IPS DF 19.7 (cell line): ENCODE measurements around the gene ZFYVE27.

ENCODE experiments used
- DNase-seq: peaks from one replicate; pipeline ENCODE4 v3.0.0-alpha.2; 2013; ENCODE audit warnings: low read depth, low spot score

ZFYVE27 gene

DNA sequence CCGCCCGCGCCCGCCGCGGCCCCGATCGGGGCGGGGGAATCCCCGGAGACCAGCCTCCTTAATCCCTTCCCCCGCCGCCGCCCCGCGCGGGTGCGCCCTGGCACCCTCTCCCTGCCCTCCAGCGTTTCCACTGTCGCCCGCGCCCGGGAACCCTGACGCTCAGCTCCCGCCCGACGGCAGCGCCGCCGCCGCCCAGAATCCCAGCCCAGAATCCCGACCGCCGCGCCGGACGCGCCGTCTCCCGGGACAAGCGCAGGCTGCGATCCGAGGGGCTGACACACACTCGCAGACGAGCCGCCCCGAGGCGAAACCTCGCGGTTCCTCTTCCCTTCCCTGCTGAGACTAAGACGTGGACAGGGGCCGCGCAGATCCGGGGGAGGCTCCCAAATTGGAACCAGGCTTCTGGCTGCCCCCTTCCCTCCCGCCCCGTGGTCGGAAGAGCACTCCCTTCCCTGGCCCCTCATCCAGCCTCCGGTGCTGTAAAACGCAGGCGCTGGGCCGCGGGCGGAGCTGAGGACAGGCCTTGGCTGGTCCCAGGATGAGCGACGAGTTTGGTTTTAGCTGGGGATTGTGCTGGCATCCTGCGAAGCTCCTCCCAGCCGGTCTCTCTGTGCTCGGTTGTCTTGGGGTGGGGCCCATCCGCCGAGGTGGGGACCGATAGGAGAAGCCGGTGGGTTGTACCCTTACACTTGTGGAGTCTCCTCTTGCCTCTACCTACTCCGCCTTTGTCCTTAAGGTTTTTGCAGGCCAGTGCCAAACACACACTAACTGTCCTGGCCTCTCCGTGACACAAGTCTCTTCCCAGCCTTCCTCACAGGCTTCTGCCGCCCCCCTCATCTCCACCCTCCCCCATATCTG, 22.3 kb upstream of the ZFYVE27 start:
- DNase-seq = no peak

DNA sequence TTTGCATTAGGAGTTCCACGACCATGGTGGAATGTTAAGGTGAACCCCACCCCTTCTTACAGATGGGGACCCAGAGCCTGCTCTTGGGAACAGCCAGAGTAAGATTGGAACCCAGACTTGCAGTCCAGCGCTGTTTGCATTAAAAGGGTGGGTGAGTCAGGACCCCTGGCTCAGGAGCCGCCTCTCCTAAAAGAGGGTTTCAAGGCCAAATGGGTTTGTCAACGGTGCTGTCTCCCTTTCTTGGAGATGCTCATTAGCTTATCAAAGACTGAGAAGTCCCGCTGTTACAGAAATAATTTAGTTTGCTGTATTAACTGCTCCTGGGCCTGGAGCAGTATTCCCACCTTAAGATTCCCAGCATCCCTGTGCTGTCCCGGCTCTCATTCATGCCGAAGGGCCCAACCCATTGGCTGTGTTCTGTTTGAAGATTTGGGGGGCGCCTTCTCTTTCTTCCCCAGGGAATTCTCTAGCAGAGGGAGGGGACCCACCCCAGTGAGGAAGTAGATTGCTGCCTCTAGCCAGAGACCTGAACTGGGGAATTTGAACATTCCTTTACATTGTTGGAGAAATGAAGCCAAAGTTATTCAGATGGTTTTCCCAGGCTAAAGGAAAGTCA, 21.6 kb upstream of the ZFYVE27 start:
- no peak for DNase-seq

DNA sequence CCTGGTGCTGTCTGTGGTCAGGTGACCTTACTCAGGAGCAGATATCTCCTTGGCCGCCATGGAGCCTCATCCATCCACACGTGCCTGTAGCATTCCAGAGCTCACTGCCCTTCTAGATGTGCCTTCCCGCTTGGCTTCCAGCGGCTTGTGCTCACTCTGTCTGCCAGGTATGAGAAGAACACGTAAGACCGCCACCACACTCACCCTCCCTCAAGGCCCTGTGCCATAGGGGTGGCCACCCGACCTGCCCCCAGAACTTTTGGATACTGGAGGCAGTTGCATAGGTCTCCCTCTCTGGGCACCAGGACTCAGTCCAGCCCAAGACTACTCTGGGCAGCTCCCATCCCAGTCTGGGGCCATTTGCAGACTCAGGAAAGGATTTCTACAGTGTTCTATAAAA, 19.3 kb upstream of the ZFYVE27 start:
- no peak for DNase-seq

DNA sequence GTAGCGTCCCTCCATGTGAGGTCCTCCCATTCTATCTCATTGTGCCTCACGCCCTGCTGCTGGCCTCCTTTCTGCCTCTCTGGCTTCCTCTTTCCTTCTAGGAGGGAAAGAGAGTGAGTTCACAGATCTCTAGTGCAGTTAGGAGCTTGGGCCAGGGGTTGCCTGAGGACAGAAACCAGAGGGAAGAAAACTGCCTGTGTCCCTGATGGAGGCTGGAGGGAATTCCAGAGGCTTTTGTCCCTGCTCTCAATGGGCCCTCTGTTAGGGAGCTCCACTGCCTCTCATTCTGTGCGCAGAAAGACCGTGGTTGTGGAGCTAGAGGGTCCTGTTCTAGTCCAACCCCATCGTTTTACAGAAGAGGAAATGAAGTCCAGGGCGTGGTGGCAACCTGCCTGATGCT, 18.8 kb upstream of the ZFYVE27 start:
- no peak for DNase-seq

DNA sequence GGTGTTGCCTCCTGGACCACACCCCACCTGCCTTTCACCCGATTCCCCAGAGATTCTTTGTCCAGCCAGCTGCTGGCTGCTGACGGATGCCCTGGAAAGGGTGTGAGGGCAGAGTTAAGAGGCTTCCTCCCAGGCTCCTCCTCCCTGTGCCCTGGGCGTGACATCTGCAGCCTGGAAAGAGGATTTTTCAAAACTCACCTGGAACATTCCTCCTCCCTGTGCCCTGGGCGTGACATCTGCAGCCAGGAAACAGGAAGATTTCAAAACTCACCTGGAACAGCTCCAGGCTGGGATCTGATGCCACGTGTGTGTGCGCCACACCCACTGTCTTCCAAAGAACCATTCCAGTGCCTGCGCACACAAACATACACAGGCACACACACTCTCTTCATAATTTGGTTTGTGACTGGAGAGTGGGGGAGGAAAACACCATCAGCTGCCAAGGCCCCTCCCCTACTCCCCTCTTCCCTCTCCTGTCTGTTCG, 18.2 kb upstream of the ZFYVE27 start:
- DNase-seq = no peak

DNA sequence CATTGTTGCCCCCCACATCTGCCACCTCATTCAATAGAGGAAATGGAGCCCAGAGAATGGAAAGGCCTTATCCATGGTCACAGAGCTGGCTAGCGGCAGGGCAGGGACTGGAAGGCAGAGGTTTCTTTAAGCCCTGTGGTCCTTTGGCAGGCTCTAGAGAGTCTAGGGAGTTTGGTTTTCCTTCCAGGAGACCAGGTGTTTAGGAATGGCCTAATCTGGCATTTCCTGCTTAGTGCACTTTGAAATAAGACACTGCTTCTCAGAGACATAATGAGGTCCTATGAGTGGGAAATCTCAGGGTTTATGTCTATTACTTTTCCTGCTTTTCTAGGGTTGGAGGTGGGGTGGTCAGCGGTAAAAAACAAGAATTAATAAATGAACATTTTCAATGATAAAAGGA, 17.3 kb upstream of the ZFYVE27 start:
- DNase-seq = no peak

DNA sequence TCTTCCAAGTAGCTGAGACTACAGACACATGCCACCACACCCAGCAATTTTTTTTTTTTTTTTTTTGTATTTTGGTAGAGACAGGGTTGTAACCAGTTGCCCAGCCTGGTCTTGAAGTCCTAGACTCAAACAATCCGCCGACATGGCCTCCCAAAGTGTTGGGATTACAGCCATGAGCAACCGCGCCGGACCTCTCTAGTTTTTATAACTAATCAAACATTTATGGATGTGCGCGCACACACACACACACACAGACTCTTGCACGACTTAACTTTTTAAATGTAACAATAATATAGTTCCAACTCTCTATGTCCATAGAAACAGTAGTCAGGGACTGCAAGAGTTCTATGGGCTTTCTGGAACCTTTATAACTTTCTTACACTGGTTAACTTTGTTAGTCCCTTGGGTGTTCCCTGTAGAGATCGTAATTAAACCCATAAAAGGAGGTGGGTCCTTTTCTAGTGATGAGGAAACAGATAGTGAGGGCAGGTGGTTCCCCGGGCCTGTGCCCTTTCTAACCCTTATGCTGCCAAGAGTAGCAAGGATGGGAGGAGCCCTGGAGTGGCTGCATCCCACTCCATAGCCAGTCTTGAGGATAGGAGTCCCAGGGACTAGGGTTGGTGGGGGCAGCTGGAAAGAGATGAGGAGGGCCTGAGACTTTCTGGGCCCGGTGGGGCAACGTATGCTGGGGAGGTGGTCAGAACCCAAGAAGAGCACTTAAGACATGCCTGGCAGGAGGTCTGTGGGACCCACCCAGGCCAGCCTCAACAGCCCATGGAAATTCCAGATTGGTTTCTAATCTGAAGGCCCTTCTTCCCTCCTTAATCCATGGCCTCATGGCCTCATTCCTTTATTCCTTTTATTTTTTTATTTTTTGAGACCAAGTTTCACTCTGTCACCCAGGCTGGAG, 14.8 kb upstream of the ZFYVE27 start:
- no peak for DNase-seq

DNA sequence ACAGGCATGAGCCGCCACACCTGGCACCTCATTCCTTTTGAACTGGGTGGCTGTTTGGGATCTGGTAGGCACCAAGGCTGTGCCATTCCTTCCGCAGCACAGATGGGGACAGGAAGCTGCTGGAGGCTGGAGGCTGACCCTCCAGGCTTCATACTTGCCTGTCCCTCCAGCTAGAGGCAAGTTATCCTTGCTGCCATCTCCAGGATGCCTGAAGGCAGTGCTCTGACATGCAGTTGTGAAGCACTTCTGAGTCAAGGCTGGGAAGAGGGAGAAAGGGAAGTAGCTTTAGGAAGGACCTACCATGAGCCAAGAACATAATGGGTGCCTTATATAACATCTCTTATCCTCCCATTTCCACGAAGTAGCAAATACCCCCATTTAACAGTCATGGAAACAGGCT, 13.9 kb upstream of the ZFYVE27 start:
- no peak for DNase-seq

DNA sequence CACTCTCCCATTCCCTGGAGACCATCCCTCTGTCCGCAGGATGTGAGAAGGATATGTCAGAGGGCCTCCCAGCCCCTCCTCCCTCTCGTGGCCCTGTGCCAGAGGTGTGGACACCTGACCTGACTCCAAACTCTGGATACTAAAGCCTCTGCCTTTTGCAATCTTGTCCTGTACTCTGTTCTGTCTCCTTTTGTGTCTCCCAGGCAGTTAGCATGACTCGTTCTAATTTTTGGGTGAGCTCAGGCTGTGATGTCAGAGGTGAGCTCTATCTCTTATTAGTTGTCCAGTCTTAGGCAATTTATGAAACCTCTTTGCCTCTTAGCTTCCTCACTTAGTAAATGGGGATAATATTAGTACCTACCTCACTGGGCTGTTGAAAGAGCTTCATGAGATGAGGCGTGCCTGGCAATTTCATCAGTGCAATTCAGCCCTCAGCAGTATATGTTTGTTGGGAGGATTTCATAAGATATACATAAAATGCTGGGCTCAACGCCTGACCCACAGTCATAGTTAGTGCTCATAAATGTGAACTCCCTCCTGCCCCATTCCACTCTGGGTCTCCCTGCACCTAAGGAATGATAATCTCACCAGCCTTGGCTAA, 12.5 kb upstream of the ZFYVE27 start:
- no peak for DNase-seq

DNA sequence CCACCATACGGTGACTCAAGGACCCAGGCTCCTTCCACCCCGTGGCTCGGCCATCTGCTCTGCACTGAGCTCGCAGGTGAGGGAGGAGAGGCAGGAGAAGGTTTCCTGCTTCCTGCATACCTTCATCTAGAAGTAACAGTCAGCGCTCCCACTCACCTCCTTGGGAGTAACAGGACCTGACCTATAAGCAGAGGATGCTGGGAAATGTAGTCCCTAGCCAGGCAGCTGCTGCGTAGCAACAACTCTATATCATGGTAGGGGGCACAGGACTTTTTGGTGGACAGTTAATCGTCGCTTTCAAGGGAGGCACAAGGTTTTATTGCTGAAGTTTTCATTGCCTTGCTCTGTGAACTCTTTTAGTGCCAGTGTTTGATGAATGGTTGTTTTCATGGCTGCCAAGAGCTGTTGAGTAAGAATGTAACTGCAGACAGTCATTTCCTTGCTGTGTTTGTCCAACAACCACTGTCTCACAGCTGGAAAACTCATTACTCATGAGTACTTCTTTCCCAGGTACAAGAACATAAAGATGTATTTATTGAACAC, 10.2 kb upstream of the ZFYVE27 start:
- peak; percentile 85 for DNase-seq

DNA sequence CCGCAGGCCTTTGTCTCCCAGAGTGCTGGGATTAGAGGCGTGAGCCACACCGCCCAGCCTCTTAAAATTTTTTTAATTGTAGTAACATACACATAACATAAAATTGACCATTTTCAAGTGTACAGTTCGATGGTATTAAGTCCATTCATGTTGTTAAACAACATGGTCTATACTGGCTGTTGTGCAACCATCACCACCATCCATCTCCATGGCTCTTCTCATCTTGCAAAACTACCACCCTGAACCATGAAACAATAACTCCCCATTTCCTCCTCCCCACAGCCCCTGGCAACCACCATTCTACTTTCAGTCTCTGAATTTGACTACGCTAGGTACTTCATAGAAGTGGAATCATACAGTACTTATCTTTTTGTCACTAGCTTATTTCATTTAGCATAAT, 7.9 kb upstream of the ZFYVE27 start:
- DNase-seq = no peak

DNA sequence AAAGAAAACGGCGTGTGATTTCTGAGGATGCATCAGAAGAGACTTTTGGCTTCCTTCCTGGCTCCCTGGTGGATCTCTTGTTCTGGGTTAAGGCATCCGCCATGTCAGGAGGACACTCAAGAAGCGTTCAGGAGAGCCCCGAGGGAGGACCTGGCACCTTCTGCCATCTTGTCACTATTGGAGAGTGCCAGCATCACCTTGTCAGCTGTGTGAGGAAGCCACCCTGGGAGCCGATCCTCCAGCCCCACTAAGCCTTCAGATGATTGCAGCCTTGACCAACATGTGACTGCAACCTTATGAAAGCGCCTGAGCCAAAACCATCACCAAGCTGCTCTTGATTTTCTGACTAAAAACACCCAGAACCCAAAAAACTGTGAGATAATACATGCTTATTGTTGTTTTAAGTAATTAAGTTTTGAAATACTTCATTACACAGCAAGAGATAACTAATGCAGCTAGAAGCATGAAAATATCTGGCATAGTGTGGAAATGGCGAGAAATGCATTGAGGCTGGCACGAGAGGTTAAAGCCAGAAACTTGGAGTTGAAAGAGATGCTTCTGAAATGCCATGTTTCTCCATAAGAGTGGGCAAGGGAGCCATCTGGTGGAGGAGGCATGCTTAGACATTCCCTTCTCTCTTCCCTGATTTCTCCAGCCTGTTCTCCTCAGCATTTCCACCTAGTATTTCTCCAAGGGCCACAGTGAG, 5.4 kb upstream of the ZFYVE27 start:
- DNase-seq = no peak

DNA sequence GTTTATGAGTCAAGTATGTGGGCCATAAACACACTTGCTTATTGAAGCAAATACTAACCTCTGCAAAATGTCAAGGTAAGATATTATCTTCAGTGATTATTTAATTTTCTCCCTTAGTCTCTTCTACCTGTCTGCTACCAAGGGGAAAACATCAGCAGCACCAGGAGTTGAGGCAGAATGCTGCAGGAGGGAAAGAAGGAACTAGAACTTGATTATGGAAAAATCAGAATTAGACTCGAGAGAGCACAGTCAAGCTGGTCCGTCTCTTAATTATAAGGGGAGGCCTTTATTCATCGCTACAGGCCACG, 4.9 kb upstream of the ZFYVE27 start:
- DNase-seq = no peak

DNA sequence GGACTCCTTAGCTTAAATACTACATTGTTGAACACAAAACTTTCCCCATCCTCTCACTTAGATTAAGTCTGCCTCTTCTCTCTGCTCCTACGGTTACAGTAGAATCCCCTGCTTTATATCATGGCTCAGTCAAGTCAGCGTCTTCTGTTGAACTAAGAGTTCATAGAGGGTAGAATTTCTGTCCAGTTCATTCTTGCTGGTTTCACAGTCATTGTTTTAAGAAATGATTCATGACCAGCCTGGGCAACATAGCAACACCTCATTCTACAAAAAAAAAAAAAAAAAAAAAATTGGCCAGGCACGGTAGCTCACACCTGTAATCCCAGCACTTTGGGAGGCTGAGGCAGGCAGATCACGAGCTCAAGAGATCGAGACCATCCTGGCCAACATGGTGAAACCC, 3.7 kb upstream of the ZFYVE27 start:
- no peak for DNase-seq

DNA sequence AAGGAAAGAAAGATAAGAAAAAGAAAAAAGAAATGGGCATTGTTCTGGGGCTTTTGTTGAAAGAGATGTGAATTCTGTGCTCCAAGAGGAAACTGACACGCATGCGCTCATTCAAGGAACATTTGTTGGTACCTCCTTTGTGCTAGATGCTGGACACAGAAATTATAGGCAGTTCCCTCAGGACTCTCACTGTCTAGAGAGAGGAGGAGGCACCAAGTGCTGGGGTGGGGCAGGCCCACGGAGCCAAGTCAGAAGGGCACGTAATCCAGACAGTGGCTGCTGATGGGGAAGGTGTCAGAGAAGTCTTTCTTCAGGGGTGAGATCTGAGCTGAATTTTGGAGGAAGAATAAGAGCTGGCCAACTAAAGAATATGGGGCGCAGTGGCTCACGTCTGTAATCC, 2.9 kb upstream of the ZFYVE27 start:
- no peak for DNase-seq

DNA sequence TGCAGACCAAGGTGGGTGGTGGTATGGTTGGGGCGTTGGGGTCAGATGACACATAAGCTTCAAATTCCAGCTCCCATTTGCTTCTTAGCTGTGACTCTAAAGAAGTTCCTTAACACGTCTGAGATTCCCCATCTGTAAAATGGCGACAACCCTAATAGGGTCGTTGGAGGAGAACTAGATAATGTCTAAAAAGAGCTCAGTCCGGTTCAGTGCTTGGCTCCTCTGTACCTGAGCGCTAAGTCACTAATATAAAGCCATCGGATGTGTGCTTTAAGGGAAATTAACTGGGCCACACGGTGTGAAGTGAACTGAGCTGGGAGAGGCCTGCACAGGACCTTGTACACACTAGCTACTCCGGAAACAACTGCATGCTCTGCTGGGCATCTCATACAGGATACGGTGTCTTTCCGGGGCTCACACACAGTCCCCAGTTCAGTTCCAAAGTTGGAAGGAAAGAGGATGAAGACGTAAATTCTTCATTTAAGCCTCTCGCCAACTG, 476 bp upstream of the ZFYVE27 start:
- no peak for DNase-seq

DNA sequence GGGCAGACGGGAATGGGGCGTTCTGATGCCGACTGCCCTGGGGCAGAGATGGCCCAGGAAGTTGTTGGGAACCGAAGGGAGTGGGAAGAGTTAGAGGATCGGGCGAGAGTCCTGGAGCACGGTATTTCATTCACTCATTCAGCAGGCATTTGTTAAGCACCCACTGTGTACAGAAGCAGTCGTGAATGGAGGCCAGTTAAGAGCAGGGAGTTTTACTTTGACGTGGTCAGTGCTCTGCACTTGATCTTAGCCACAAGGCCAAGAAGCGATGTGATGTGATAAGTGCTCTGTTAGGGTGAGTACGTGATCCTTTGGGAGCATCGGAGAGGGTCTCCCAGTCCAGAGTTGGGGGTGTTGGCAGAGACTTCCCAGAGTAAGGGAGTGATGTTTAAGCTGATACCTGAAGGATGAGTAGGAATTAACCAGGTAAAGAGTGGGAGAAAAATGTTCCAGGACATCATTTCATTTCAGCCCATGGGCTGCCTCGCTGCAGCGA, 890 bp downstream of the ZFYVE27 start:
- no peak for DNase-seq

DNA sequence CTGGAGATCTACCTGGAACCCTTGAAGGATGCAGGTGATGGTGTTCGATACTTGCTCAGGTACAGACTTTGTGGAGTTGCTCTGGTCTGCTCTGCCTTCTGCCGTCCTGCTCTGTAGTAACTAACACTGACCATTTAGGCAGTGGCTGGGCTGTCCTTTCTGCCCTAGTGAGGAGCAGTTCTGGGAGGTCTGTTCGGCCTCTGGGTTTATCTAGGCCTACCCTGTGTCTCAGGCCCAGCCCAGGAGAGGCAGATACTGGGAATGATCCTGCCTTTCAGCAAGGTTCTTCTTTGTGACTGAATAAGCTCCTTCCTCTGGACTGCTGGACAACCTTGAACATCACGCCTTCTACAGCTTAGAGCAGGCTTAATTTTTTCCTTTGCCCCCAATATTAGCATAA, 1.7 kb downstream of the ZFYVE27 start:
- DNase-seq = no peak

DNA sequence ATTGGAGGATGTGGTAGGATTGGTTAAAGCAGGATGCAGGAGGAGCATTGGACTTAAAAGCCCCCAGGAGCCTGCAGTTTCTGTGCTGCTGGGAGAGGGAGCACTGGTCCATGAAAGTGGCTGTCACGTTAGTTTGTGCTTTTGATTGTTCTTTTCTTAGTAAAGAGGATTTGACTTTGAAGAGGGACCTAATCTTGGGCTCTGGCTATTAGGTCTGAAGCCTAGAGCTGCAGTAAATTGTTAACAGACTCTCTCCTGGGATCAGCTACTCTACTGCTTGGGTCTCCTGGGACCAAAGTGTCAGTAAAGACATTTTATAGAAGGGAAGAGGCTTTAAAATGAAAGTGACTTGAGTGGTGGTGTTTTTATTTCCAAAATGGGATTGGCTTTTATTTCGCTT, 3.7 kb downstream of the ZFYVE27 start:
- DNase-seq = no peak

DNA sequence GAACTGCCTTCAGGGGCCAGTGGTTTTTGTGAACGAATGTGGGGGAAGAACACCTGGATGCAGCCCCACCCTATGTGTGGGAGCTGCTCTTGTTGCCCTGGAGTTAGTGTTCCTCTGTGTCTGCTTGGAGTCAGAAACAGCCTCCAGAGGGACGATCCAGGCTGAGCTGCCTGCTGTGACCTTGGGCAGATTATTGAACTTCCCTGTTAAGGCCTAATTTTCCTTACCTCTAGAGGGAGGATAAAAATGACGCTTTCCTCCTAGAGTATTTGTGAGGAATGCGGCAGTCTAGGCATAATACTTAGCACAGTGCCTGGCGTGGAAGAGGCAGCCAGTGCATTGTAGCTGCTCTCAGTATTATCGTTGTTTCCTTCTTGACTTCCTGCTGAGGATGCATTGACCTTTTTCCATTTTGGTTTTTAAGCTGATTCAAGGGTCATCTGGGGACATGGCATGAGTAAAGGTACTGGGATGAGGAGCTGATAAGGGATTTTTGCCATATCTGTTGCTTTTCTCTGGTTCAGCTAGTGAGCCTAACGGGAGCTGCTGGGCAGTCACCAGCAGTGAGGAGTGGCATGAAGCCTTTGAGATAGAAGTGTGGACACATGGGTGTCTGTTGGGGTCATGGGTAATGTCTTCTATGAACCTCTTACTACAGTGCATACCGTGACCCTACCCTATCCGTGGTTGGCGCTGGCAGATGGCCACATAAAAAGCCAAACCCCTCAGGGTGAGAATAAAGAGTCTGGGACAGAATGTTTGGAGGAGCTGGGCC, 6.4 kb downstream of the ZFYVE27 start:
- DNase-seq = no peak
